ENCODE measurements around the gene FIGN. TPM values are rescaled to one million over a fixed set of nuclear protein-coding genes. Genes with fewer than 3 reads are reported as not detected.

FIGN gene
- total RNA-seq, 1 donor from 2014 or later, result 2.7 TPM

- DNase-seq, result peak; percentile 3
Measured at GRCh38 chr2:163610817-163611556, 124.8 kb downstream of the FIGN start.

- DNase-seq, result no peak
Measured at GRCh38 chr2:163607630-163608029, 128.2 kb downstream of the FIGN start.

- no peak for DNase-seq
Measured at GRCh38 chr2:163606878-163607277, 128.9 kb downstream of the FIGN start.

GRCh38 chr2:163605779-163606178 lies 130.0 kb downstream of the FIGN start:
- DNase-seq, result no peak

- DNase-seq, result no peak
Measured at GRCh38 chr2:163604941-163605555, 130.8 kb downstream of the FIGN start.

- no peak for DNase-seq
Measured at GRCh38 chr2:163602196-163602595, 133.6 kb downstream of the FIGN start.

- DNase-seq, result no peak
Measured at GRCh38 chr2:163601377-163601776, 134.4 kb downstream of the FIGN start.

- DNase-seq, result no peak
Measured at GRCh38 chr2:163600801-163601200, 135.0 kb downstream of the FIGN start.

- no peak for DNase-seq
Measured at GRCh38 chr2:163595028-163595427, 140.8 kb downstream of the FIGN start.

- DNase-seq, result no peak
Measured at GRCh38 chr2:163594497-163594896, 141.3 kb downstream of the FIGN start.

- DNase-seq, result no peak
Measured at GRCh38 chr2:163593982-163594381, 141.8 kb downstream of the FIGN start.

- DNase-seq, result no peak
Measured at GRCh38 chr2:163592954-163593622, 142.7 kb downstream of the FIGN start.

GRCh38 chr2:163591461-163591860 lies 144.3 kb downstream of the FIGN start:
- DNase-seq, result no peak

GRCh38 chr2:163580757-163581156 lies 155.1 kb downstream of the FIGN start:
- DNase-seq, result no peak

GRCh38 chr2:163574309-163574708 lies 161.5 kb downstream of the FIGN start:
- DNase-seq, result no peak

- DNase-seq, result no peak
Measured at GRCh38 chr2:163573652-163574051, 162.2 kb downstream of the FIGN start.

- no peak for DNase-seq
Measured at GRCh38 chr2:163572850-163573249, 163.0 kb downstream of the FIGN start.

- no peak for DNase-seq
Measured at GRCh38 chr2:163571423-163572102, 164.2 kb downstream of the FIGN start.

GRCh38 chr2:163570391-163570790 lies 165.4 kb downstream of the FIGN start:
- DNase-seq, result no peak

GRCh38 chr2:163565192-163565591 lies 170.6 kb downstream of the FIGN start:
- DNase-seq, result no peak

- no peak for DNase-seq
Measured at GRCh38 chr2:163564236-163564635, 171.6 kb downstream of the FIGN start.

GRCh38 chr2:163563336-163563735 lies 172.5 kb downstream of the FIGN start:
- DNase-seq, result no peak
